Right renal pelvis (tissue), 4 donors: ENCODE results near the gene MAP3K6. TPM values are rescaled to one million over a fixed set of nuclear protein-coding genes. Genes with fewer than 3 reads are reported as not detected.
A peak's percentile ranks its signal among the peaks of the same experiment; 100 is the strongest.
"Not testable (repeated sequence)": the region's sequence is repeated elsewhere in the genome, so short reads cannot be mapped to it uniquely, and the experiment has no call there.

Experiments
- DNase-seq, 4 donors: peaks; one replicate each; pipeline ENCODE4 v3.0.0-alpha.2; 2013; ENCODE audit warnings: low read depth in 4 of 4, low spot score in 3 of 4, missing footprints in 1 of 4
- polyA plus RNA-seq, 4 donors: library from polyadenylated mRNA; unstranded; fragments of 120-200 nt; gene quantifications; one replicate each; pipeline ENCODE4 v1.2.1, GENCODE V29; 2013; ENCODE audit not compliant: insufficient read length in 4 of 4

MAP3K6 gene
- polyA plus RNA-seq, 4 donors: 6.8 to 10.1 (median 9.6) TPM

- DNase-seq: no peak
These were observed 30.3 kb upstream of the MAP3K6 start for GRCh38 chr1:27397110-27397509.

DNA sequence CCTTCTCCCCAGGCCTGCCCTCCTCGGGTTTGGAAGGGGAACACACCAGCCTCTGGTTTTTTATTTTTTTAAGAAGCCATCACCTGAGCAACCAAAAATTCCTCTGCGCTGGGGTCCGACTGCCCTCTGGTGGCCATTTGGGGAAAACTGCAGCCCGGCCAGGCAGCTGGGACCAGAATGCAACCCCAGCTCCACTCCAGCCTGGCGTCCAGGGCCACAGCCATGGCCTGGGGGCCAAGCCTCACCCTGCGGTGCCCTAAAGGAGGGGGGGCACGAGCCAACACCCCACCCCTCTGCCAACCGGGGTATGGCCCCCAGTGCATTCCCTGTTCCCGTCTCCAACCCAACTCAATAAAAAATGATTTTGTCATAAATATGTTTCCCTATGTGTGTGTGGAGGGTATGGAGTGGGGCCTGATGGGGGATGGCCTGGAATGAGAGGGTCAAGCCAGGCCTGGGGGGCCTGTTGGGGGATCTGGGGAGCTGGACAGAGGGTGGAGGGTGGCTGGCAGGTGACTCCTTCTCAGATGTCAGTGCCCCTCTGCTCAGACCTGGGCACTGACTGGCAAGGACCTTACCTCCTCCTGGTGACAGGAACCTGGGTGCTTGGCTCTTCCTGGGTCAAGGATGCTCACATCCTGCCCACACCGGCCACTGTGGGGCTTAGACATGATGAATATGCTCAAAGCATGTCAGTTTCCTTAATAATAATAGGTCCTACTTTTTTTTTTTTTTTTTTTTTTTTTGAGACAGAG lies 28.9 kb upstream of the MAP3K6 start:
- no peak for DNase-seq

- no peak for DNase-seq
These were observed 28.2 kb upstream of the MAP3K6 start for GRCh38 chr1:27394925-27395324.

GRCh38 chr1:27394282-27394658 lies 27.5 kb upstream of the MAP3K6 start:
- no peak for DNase-seq

DNA sequence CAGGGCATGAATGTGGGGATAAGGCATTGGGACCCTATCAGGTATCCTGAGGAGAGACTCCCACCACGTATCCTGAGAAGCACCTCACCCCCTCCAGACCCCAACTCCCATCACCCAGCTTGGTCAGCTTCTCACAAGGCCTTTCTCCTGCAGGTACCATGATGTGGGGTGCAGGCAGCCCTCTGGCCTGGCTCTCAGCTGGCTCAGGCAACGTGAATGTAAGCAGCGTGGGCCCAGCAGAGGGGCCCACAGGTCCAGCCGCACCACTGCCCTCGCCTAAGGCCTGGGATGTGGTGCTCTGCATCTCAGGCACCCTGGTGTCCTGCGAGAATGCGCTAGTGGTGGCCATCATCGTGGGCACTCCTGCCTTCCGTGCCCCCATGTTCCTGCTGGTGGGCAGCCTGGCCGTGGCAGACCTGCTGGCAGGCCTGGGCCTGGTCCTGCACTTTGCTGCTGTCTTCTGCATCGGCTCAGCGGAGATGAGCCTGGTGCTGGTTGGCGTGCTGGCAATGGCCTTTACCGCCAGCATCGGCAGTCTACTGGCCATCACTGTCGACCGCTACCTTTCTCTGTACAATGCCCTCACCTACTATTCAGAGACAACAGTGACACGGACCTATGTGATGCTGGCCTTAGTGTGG lies 27.0 kb upstream of the MAP3K6 start:
- no peak for DNase-seq

- DNase-seq: no peak
These were observed 26.2 kb upstream of the MAP3K6 start for GRCh38 chr1:27392778-27393635.

DNA sequence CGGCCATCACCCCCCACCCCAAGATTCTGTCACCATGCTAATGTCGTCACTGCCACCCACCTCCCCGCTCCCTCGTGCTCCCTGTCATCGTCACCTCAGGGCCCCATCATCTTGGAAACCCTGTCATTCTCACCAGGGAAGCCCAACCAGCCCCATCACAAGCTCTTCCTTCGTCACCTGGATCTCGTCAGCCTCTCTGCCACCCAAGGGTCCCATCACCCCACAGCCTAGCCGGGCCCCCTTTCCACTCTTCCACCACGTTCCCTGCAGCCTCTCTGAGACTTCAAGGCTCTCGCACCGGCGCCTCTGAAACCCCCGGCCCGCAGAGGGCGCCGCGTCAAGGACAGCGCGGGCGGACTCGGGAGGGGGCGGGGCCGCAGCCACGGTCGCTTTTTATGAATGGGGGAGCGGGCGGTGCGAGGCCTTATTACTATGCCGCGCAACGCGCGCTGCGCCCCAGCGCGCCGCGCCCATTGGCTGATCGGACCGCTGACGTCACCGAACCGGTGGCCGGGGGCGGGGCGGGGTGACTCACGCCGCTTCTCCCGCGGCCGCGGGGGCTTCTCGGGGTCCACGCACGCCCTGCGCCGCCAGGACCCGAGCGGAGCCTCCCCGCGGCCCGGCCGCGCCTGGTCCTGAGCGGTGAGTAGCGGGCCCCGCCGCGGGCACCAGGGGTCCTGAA lies 25.5 kb upstream of the MAP3K6 start, which contains the start of gene GPR3:
Gene GPR3 (plus strand): TSS at position 527 of the 682 bp plus-strand sequence. CDS start 1,177 bp downstream, outside the sequence.
- peak in 1 of 4 donors; percentile 65 for DNase-seq

- DNase-seq: no peak
These were observed 24.8 kb upstream of the MAP3K6 start for GRCh38 chr1:27391511-27392095.

DNA sequence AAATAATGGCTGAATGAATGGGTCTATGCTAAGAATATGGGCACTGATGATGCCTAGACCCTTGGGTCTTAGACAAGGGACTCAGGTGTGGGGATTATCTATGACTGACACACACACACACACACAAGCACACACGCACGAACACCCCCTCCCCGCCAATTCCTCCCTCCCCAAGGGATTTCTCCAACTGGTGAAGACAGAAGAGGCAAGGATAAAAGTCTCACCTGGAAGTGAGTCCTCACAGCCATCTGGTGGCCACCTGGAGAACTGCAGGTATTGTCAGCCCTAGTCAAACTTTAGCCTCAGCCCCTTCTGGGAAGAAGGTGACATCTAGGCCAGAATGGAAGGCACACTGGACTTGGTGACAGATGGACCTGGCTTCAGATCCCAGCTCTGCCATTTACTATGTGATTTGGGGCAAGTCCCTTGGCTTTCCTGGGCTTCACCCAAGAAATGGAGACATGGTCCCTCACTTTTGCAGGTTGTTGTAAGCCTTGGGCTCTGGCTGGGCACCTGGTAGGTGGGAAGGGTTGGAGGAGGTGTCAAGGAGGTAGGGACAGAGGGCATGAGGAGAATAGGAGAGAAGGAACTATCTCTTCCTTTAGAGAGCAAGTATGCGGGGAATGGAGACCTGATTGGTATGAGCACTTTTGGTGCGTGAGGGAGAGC lies 21.7 kb upstream of the MAP3K6 start:
- no peak for DNase-seq

DNA sequence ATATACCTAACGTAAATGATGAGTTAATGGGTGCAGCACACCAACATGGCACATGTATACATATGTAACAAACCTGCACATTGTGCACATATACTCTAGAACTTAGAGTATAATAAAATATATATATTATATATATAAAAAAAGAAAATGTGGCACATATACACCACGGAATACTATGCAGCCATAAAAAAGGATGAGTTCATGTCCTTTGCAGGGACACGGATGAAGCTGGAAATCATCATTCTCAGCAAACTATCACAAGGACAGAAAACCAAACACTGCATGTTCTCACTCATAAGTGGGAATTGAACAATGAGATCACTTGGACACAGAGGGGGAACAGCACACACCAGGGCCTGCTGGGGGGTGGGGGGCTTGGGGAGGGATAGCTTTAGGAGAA lies 18.0 kb upstream of the MAP3K6 start:
- not testable (repeated sequence) for DNase-seq

- DNase-seq: no peak
These were observed 16.9 kb upstream of the MAP3K6 start for GRCh38 chr1:27383661-27384060.

- DNase-seq: no peak
These were observed 16.4 kb upstream of the MAP3K6 start, which contains the start of gene CD164L2 for GRCh38 chr1:27383039-27383605. CD164L2 (minus strand) TSS chr1:27383333; CDS start chr1:27383239, 94 bp downstream.

DNA sequence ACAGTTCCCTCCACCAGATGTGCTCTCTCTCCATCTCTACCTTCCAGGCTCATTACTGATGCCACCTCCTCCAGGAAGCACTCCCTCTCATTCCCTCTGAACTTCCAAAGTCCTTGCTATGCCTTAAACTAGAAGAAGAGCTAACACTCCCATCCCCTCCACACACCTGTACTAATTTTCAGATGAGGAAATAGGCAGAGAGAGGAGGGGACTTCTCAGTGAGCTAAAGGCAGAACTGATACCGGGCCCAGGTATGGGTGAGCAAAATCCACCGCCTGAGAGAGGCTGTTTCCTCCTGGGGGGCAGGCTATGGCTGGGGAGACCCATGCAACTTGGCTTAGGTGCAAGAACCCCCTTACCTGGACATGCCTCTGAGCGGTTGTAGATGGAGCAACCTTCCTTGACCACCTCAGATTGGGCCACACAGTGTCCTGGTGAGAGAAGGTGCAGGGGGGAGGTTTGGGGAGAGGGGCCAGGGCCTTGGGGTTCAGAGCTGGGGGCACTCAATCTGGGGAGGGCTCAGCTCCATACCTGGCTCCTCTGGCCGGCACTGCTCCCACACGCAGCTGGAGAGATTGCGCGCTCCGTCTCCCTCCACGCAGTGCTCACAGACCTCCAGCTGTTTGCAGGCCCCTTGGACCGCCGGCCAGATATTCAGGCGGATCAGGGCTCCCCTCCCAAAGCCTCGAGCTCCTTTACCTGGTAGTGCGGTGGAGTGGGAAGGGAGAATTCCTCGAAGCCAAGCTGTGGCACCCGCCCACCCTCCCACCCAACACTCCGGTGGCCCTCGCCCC lies 15.4 kb upstream of the MAP3K6 start:
- no peak for DNase-seq

GRCh38 chr1:27380766-27381733 lies 14.3 kb upstream of the MAP3K6 start:
- no peak for DNase-seq

- no peak for DNase-seq
These were observed 13.5 kb upstream of the MAP3K6 start for GRCh38 chr1:27380224-27380623.

DNA sequence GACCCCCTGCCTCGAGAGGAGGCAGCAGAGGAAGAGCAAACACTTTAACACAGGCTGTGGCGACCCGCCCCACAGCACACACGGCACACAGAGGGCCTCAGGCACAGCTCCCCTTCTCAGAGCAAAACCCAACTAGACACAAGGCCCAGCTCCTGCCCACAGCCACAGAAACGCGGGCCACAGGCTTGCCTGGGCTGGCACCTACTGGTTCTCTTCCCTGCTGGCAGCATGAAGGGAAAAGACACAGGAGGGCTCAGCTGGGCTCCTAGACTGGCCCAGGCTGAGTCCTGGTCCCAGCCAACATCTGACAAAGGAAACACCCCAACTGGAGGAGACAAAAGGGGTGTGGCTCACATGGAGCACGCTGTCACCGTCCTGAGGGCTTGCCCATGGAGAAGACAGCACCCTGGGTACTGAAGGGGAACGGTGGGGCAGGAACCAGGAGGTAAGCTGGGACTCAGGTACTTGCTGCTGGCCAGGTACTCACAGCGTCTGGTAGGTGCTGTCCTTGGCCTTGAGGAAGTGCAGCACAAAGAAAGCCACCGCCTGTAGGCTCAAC lies 12.9 kb upstream of the MAP3K6 start:
- no peak for DNase-seq
